ENCODE measurements around the gene SERTM1. TPM values are rescaled to one million over a fixed set of nuclear protein-coding genes. Genes with fewer than 3 reads are reported as not detected.

SERTM1 gene
- total RNA-seq, 4 donors from 2014 or later = not detected

- ATAC-seq = no peak
- no peak overlapping the region for H3K4me3 ChIP-seq
- no peaks in the 10 kb centered on the region for H3K27me3 ChIP-seq
- DNase-seq = no peak
- H3K36me3 ChIP-seq = no peaks in the 10 kb centered on the region
- no peak overlapping the region for H3K27ac ChIP-seq
- TF ChIP-seq POLR2A (IDR thresholded peaks at IDR 0.05) = no peak
- TF ChIP-seq, protein P1, sequence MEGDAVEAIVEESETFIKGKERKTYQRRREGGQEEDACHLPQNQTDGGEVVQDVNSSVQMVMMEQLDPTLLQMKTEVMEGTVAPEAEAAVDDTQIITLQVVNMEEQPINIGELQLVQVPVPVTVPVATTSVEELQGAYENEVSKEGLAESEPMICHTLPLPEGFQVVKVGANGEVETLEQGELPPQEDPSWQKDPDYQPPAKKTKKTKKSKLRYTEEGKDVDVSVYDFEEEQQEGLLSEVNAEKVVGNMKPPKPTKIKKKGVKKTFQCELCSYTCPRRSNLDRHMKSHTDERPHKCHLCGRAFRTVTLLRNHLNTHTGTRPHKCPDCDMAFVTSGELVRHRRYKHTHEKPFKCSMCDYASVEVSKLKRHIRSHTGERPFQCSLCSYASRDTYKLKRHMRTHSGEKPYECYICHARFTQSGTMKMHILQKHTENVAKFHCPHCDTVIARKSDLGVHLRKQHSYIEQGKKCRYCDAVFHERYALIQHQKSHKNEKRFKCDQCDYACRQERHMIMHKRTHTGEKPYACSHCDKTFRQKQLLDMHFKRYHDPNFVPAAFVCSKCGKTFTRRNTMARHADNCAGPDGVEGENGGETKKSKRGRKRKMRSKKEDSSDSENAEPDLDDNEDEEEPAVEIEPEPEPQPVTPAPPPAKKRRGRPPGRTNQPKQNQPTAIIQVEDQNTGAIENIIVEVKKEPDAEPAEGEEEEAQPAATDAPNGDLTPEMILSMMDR (IDR thresholded peaks at IDR 0.05 in 4 of 5, conservative IDR thresholded peaks at IDR 0.05 in 1 of 5) = no peak
- in situ Hi-C loops (cut with MboI; ENCODE audit: low sequenced_read_pairs in 4 of 4) (loop anchor here in 3 of 4 donors (25.0 kb wide), 3 partner anchors 325 to 750 kb away; partner anchors contain the start of gene CCDC169 (in 1 of the 3)), intact Hi-C loops (cut with DNase I; ENCODE audit: low total_unique reads) (loop anchor here (1.0 to 2.0 kb wide), 2 partner anchors 391 to 455 kb away; partner anchors contain the start of gene SPART)
- no peaks in the 10 kb centered on the region for H3K9me3 ChIP-seq
- H3K4me1 ChIP-seq = no peaks in the 10 kb centered on the region
These were observed 63.8 kb downstream of the SERTM1 start for GRCh38 chr13:36737524-36738083.

DNA sequence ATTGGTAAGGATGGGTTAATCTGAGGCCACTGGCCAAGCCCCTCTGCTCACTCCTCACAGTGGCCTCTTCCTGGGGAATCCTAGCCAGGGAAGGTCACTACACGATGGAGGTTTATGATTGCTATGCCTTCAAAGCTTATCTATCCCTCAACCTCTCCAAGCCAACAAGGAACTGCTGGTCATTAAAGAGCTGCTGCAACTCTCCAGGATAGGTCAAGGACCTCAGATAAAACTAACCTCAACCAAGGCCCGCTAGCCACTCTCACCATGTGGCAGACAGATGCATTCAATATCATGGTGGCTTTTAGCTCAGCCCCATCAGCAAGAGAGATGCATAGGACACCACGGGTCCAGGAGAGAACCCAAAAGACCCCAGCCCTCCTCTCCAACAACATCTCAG, 71.6 kb downstream of the SERTM1 start:
- intact Hi-C loops (cut with DNase I; ENCODE audit: low total_unique reads) (no loop called here), in situ Hi-C loops (cut with MboI; ENCODE audit: low sequenced_read_pairs in 4 of 4) (loop anchor here (10.0 to 25.0 kb wide), 4 partner anchors 333 to 758 kb away; partner anchors contain the start of gene CCDC169 (in 1 of the 4))
- Histone ChIP-seq H3K27me3 (no peaks in the 10 kb centered on the region), H3K27ac (no peak overlapping the region), H3K4me1 (no peaks in the 10 kb centered on the region), H3K4me3 (no peak overlapping the region), H3K9me3 (no peaks in the 10 kb centered on the region), H3K36me3 (no peaks in the 10 kb centered on the region)
- DNase-seq = no peak
- TF ChIP-seq POLR2A (IDR thresholded peaks at IDR 0.05) = no peak
- TF ChIP-seq, protein P1 (IDR thresholded peaks at IDR 0.05 in 4 of 5, conservative IDR thresholded peaks at IDR 0.05 in 1 of 5) = no peak
- ATAC-seq = no peak

DNA sequence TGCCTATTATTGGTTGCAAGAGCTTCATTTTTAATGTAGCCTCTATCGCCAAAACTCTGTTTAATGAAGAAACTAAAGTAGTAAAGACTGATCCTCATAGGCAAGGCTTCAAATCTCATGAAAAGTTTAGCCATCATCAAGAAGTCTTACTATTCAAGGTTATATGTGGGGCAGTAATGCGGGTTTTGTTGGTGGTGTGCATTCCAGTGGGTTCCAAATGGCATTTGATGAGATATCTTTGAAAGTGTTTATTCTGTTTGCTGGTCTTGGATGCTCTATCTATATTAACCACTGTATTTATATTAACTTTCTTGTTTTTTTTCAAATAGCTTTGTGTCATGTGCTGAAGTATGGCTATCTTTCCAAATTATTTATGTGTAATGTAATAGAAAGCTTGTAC, 72.2 kb downstream of the SERTM1 start:
- Histone ChIP-seq H3K36me3 (no peaks in the 10 kb centered on the region), H3K27me3 (no peaks in the 10 kb centered on the region), H3K27ac (no peak overlapping the region), H3K9me3 (no peaks in the 10 kb centered on the region), H3K4me1 (no peaks in the 10 kb centered on the region), H3K4me3 (no peak overlapping the region)
- intact Hi-C loops (cut with DNase I; ENCODE audit: low total_unique reads) (no loop called here), in situ Hi-C loops (cut with MboI; ENCODE audit: low sequenced_read_pairs in 4 of 4) (loop anchor here (10.0 to 25.0 kb wide), 4 partner anchors 334 to 759 kb away; partner anchors contain the start of gene CCDC169 (in 1 of the 4))
- DNase-seq (no peak), ATAC-seq (no peak)
- no peak for TF ChIP-seq POLR2A (IDR thresholded peaks at IDR 0.05)
- TF ChIP-seq, protein P1 (IDR thresholded peaks at IDR 0.05 in 4 of 5, conservative IDR thresholded peaks at IDR 0.05 in 1 of 5) = no peak

Other genes starting within 250 kb of the SERTM1 start
- under 1 TPM in 3 of 4 donors, not detected in 1; 0.58 to 0.98 (median 0.85) TPM for gene CCNA1, start 241.5 kb upstream of the SERTM1 start, total RNA-seq
- 1 to 10 TPM in 3 of 4 donors, under 1 TPM in 1; 0.71 to 3.0 (median 2.2) TPM for gene RFXAP, start 145.2 kb downstream of the SERTM1 start, total RNA-seq
- 10 to 100 TPM in 1 of 4 donors, 1 to 10 TPM in 3; 2.2 to 14.9 (median 6.5) TPM for gene SMAD9, start 246.2 kb downstream of the SERTM1 start, total RNA-seq

Data from gastrocnemius medialis (tissue), 4 donors.